ENCODE results near the gene DAZAP1. TPM values are rescaled to one million over a fixed set of nuclear protein-coding genes. Genes with fewer than 3 reads are reported as not detected.
A peak's percentile ranks its signal among the peaks of the same experiment; 100 is the strongest.

DAZAP1 gene
- total RNA-seq, 1 experiment from 2014 or later, result 360 TPM

GRCh38 chr19:1446713-1447481 is 39.5 kb downstream of the DAZAP1 start:
- H3K27me3 Mint-ChIP-seq (ENCODE audit: low read depth), result peaks cover 54% of the 10 kb centered on the region
- TF ChIP-seq E2F5 (CRISPR knock-in tag; IDR thresholded peaks at IDR 0.05) (peak; percentile 54; the same call in 1 of the 2 replicates), ZNF671 (CRISPR knock-in tag; IDR thresholded peaks at IDR 0.05) (no peak), MYBL2 (CRISPR knock-in tag; IDR thresholded peaks at IDR 0.05) (peak; percentile 88; the same call in 1 of the 2 replicates), E2F4 (CRISPR knock-in tag; IDR thresholded peaks at IDR 0.05; ENCODE audit: borderline replicate concordance, low read depth) (peak; percentile 88), ATF2 (CRISPR knock-in tag; IDR thresholded peaks at IDR 0.05; ENCODE audit: borderline replicate concordance, low read depth) (no peak), ZNF416 (CRISPR knock-in tag; IDR thresholded peaks at IDR 0.05) (no peak), MAX (CRISPR knock-in tag; IDR thresholded peaks at IDR 0.05) (peak; percentile 80; the same call in 1 of the 2 replicates), NFATC4 (CRISPR knock-in tag; IDR thresholded peaks at IDR 0.05) (no peak), ZSCAN18 (CRISPR knock-in tag; IDR thresholded peaks at IDR 0.05) (no peak), USF1 (CRISPR knock-in tag; IDR thresholded peaks at IDR 0.05) (peak; percentile 73), NFE2L1 (CRISPR knock-in tag; IDR thresholded peaks at IDR 0.05) (0 out of 2 replicates have a peak, but pooled peaks have one; percentile 29), FOXJ3 (CRISPR knock-in tag; IDR thresholded peaks at IDR 0.05; ENCODE audit: borderline replicate concordance) (no peak), ZNF425 (CRISPR knock-in tag; conservative IDR thresholded peaks at IDR 0.05) (no peak), CTCF (IDR thresholded peaks at IDR 0.05) (no peak), ZNF317 (CRISPR knock-in tag; IDR thresholded peaks at IDR 0.05; ENCODE audit: borderline replicate concordance, low read depth) (no peak), CDX4 (CRISPR knock-in tag; IDR thresholded peaks at IDR 0.05; ENCODE audit: borderline replicate concordance) (no peak), SP1 (CRISPR knock-in tag; conservative IDR thresholded peaks at IDR 0.05) (peak; percentile 50), ZNF219 (CRISPR knock-in tag; IDR thresholded peaks at IDR 0.05; ENCODE audit: borderline replicate concordance) (peak; percentile 79; the same call in 1 of the 2 replicates), IRF1 (CRISPR knock-in tag; IDR thresholded peaks at IDR 0.05) (peak; percentile 88; the same call in 1 of the 2 replicates), STAT6 (CRISPR knock-in tag; conservative IDR thresholded peaks at IDR 0.05; ENCODE audit: low read depth) (no peak)

More at GRCh38 chr19:1446713-1447481, 39.5 kb downstream of the DAZAP1 start:
- POLR2A ChIA-PET, result interaction anchor here (0.6 kb wide), 1 partner anchor 9 kb away, joined by 3 read pairs; no protein-coding TSS in a partner anchor
- no peak overlapping the region for H3K27ac Mint-ChIP-seq
- H3K36me3 Mint-ChIP-seq, result peaks cover 8% of the 10 kb centered on the region
- H3K4me3 Mint-ChIP-seq, result peak overlapping the region; percentile 55
- CTCF ChIA-PET, result interaction anchor here (1.0 to 1.3 kb wide), 5 partner anchors 9 to 180 kb away, joined by 3 to 9 read pairs (median 4); partner anchors contain the start of gene CIRBP
- DNase-seq (ENCODE audit: low spot score) (peak; percentile 58), ATAC-seq (no peak)
- H3K9me3 Mint-ChIP-seq, result no peaks in the 10 kb centered on the region
- H3K4me1 Mint-ChIP-seq, result peaks cover 9% of the 10 kb centered on the region; the same call in 1 of the 2 replicates
